ENCODE results near the gene SMDT1. TPM values are rescaled to one million over a fixed set of nuclear protein-coding genes. Genes with fewer than 3 reads are reported as not detected.

The SMDT1 gene
- total RNA-seq, 2 experiments from 2014 or later: 23.0 to 114 TPM

DNA sequence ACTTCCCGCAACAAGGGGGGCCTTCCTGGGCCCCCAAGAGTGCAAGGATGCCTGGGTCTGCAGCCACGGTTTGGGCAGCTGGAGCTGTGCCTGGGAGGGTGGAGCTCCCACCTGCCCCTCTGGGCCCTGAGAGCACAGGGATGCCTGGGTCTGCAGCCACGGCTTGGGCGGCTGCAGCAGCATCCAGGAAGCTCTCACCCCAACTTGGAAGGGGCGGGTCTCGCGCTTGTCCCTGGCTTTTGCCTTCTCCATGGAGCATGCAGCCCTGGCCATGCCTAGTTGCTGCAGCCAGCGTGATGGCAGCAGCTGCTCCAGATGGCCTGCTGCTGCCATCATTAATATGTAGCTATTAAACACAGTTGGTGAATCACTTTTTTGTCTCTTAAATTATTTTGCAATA, 44.2 kb upstream of the SMDT1 start:
- CTCF ChIA-PET (ENCODE audit: unreplicated experiment): no interaction called here
- Histone ChIP-seq H3K4me3 (ENCODE audit: low read depth, low read length, poor library complexity, severe bottlenecking) (no peak overlapping the region), H4K20me1 (ENCODE audit: insufficient read depth, low read length) (no peaks in the 10 kb centered on the region), H2AFZ (ENCODE audit: low read length) (no peak overlapping the region), H3K4me1 (ENCODE audit: insufficient read depth, low read length, poor library complexity, severe bottlenecking) (no peaks in the 10 kb centered on the region), H3K27ac (ENCODE audit: low read depth, low read length, poor library complexity, severe bottlenecking) (no peak overlapping the region), H3K4me2 (ENCODE audit: low read length) (no peak overlapping the region), H3K36me3 (ENCODE audit: insufficient read depth, low read length) (no peaks in the 10 kb centered on the region), H3K79me2 (ENCODE audit: insufficient read depth, low read depth, low read length) (no peaks in the 10 kb centered on the region), H3K9me2 (ENCODE audit: insufficient read depth, low read length) (no peaks in the 10 kb centered on the region; the same call in 1 of the 2 replicates), H3K9me3 (ENCODE audit: low read length) (no peaks in the 10 kb centered on the region)
- BruUV-seq (replicated peaks): no TSS peak
- no peak for DNase-seq (ENCODE audit: low spot score)
- intact Hi-C loops (cut with micrococcal nuclease; ENCODE audit: unreplicated experiment): no loop called here
- TF ChIP-seq EZH2phosphoT487 (IDR thresholded peaks at IDR 0.05; ENCODE audit: borderline replicate concordance, low read depth, low read length) (no peak), CTCF (conservative IDR thresholded peaks at IDR 0.05; ENCODE audit: low read length) (no peak)
- POLR2A ChIA-PET: no interaction called here

- no TSS peak for BruUV-seq (replicated peaks)
- TF ChIP-seq CTCF (conservative IDR thresholded peaks at IDR 0.05; ENCODE audit: low read length) (no peak), EZH2phosphoT487 (IDR thresholded peaks at IDR 0.05; ENCODE audit: borderline replicate concordance, low read depth, low read length) (no peak)
- no peaks in the 10 kb centered on the region for H4K20me1 ChIP-seq (ENCODE audit: insufficient read depth, low read length)
- no peaks in the 10 kb centered on the region for H3K36me3 ChIP-seq (ENCODE audit: insufficient read depth, low read length)
- H3K9me2 ChIP-seq (ENCODE audit: insufficient read depth, low read length): no peaks in the 10 kb centered on the region
- intact Hi-C loops (cut with micrococcal nuclease; ENCODE audit: unreplicated experiment): no loop called here
- no peak overlapping the region for H3K4me2 ChIP-seq (ENCODE audit: low read length)
- H2AFZ ChIP-seq (ENCODE audit: low read length): no peak overlapping the region
- H3K4me1 ChIP-seq (ENCODE audit: insufficient read depth, low read length, poor library complexity, severe bottlenecking): no peaks in the 10 kb centered on the region
- ChIA-PET CTCF (ENCODE audit: unreplicated experiment) (no interaction called here), POLR2A (interaction anchor here (0.7 kb wide), 1 partner anchor 40 kb away, joined by 5 read pairs; no protein-coding TSS in a partner anchor)
- H3K4me3 ChIP-seq (ENCODE audit: low read depth, low read length, poor library complexity, severe bottlenecking): no peak overlapping the region
- peaks cover 18% of the 10 kb centered on the region for H3K9me3 ChIP-seq (ENCODE audit: low read length)
- DNase-seq (ENCODE audit: low spot score): no peak
- H3K27ac ChIP-seq (ENCODE audit: low read depth, low read length, poor library complexity, severe bottlenecking): no peak overlapping the region
- H3K79me2 ChIP-seq (ENCODE audit: insufficient read depth, low read depth, low read length): no peaks in the 10 kb centered on the region
Measured at GRCh38 chr22:42039271-42039670, 40.2 kb upstream of the SMDT1 start.

GRCh38 chr22:42041784-42042183, 37.7 kb upstream of the SMDT1 start:
- no peak overlapping the region for H3K4me2 ChIP-seq (ENCODE audit: low read length)
- no peaks in the 10 kb centered on the region for H3K79me2 ChIP-seq (ENCODE audit: insufficient read depth, low read depth, low read length)
- H3K36me3 ChIP-seq (ENCODE audit: insufficient read depth, low read length): no peaks in the 10 kb centered on the region
- no peaks in the 10 kb centered on the region for H3K9me2 ChIP-seq (ENCODE audit: insufficient read depth, low read length)
- peaks cover 18% of the 10 kb centered on the region for H3K9me3 ChIP-seq (ENCODE audit: low read length)
- POLR2A ChIA-PET: no interaction called here
- no peaks in the 10 kb centered on the region for H4K20me1 ChIP-seq (ENCODE audit: insufficient read depth, low read length)
- no peak for TF ChIP-seq CTCF (conservative IDR thresholded peaks at IDR 0.05; ENCODE audit: low read length)
- no peak for TF ChIP-seq EZH2phosphoT487 (IDR thresholded peaks at IDR 0.05; ENCODE audit: borderline replicate concordance, low read depth, low read length)
- intact Hi-C loops (cut with micrococcal nuclease; ENCODE audit: unreplicated experiment): no loop called here
- no TSS peak for BruUV-seq (replicated peaks)
- H3K27ac ChIP-seq (ENCODE audit: low read depth, low read length, poor library complexity, severe bottlenecking): no peak overlapping the region
- CTCF ChIA-PET (ENCODE audit: unreplicated experiment): no interaction called here
- H3K4me3 ChIP-seq (ENCODE audit: low read depth, low read length, poor library complexity, severe bottlenecking): no peak overlapping the region
- H3K4me1 ChIP-seq (ENCODE audit: insufficient read depth, low read length, poor library complexity, severe bottlenecking): no peaks in the 10 kb centered on the region
- H2AFZ ChIP-seq (ENCODE audit: low read length): no peak overlapping the region
- no peak for DNase-seq (ENCODE audit: low spot score)
